BLaER1 treated with 17β-estradiol and CSF1 and Interleukin-3, amounts not matched to agents 10 nM and 100 nM (cell line): ENCODE results near the gene YIPF2.
"Not testable (repeated sequence)": the region's sequence is repeated elsewhere in the genome, so short reads cannot be mapped to it uniquely, and the experiment has no call there.

Source experiments
- H3K27ac ChIP-seq, 11 experiments: shearing (Covaris generic); formaldehyde crosslinking; 2 replicates each; pipeline ENCODE4 v1.8.1; 2022
- H3K27me3 ChIP-seq, 11 experiments: shearing (Covaris generic); formaldehyde crosslinking; 2 replicates each; pipeline ENCODE4 v1.8.1; 2022
- H3K36me3 ChIP-seq, 11 experiments: shearing (Covaris generic); formaldehyde crosslinking; 2 replicates each; pipeline ENCODE4 v1.8.1; 2022
- H3K4me1 ChIP-seq, 10 experiments: shearing (Covaris generic); formaldehyde crosslinking; 2 replicates each; pipeline ENCODE4 v1.8.1; 2022
- H3K4me2 ChIP-seq, 11 experiments: shearing (Covaris generic); formaldehyde crosslinking; 2 replicates each; pipeline ENCODE4 v1.8.1; 2022
- H3K4me3 ChIP-seq, 10 experiments: shearing (Covaris generic); formaldehyde crosslinking; 2 replicates each; pipeline ENCODE4 v1.8.1; 2022
- H3K9ac ChIP-seq, 11 experiments: shearing (Covaris generic); formaldehyde crosslinking; 2 replicates each; pipeline ENCODE4 v1.8.1; 2022
- H3K9me3 ChIP-seq, 11 experiments: shearing (Covaris generic); formaldehyde crosslinking; replicated peaks in 1 of 11; 2 replicates each; pipeline ENCODE4 v1.8.1; 2022
- H4K20me1 ChIP-seq, 11 experiments: shearing (Covaris generic); formaldehyde crosslinking; 2 replicates each; pipeline ENCODE4 v1.8.1; 2022
- Cebpa-rat ChIP-seq, 11 experiments: shearing (Covaris generic); IDR thresholded peaks; 2 replicates each; pipeline ENCODE4 v1.8.1; 2022

YIPF2 gene

GRCh38 chr19:10965398-10965797 is 37.0 kb upstream of the YIPF2 start:
- Histone ChIP-seq H4K20me1 (peaks cover 13 to 88% (median 83%) of the 10 kb centered on the region in 11 experiments; a peak in 21 of 22 replicates), H3K27ac (no peak overlapping the region), H3K4me1 (peaks cover 80 to 84% (median 83%) of the 10 kb centered on the region in 10 experiments), H3K9me3 (no peaks in the 10 kb centered on the region), H3K4me2 (peak overlapping the region; percentile 27 to 99 (median 91); a peak in 21 of 22 replicates), H3K36me3 (peaks cover 0 to 30% (median 15%) of the 10 kb centered on the region in 11 experiments; a peak in 13 of 22 replicates), H3K4me3 (no peak overlapping the region), H3K9ac (no peak overlapping the region), H3K27me3 (no peaks in the 10 kb centered on the region)
- TF ChIP-seq Cebpa-rat (IDR thresholded peaks at IDR 0.05), result no peak

- Histone ChIP-seq H4K20me1 (peaks cover 12 to 83% (median 79%) of the 10 kb centered on the region in 11 experiments; a peak in 21 of 22 replicates), H3K4me1 (peaks cover 78 to 83% (median 81%) of the 10 kb centered on the region in 10 experiments), H3K36me3 (peaks cover 0 to 30% (median 15%) of the 10 kb centered on the region in 11 experiments; a peak in 13 of 22 replicates), H3K27me3 (no peaks in the 10 kb centered on the region), H3K9me3 (no peaks in the 10 kb centered on the region), H3K27ac (no peak overlapping the region), H3K9ac (no peak overlapping the region), H3K4me3 (no peak overlapping the region), H3K4me2 (peak overlapping the region; percentile 27 to 99 (median 91))
- TF ChIP-seq Cebpa-rat (IDR thresholded peaks at IDR 0.05), result no peak
Measured at GRCh38 chr19:10964903-10965302, 36.5 kb upstream of the YIPF2 start.

- no peak overlapping the region for H3K27ac ChIP-seq
- peaks cover 0 to 30% (median 15%) of the 10 kb centered on the region in 11 experiments; a peak in 13 of 22 replicates for H3K36me3 ChIP-seq
- no peaks in the 10 kb centered on the region for H3K9me3 ChIP-seq
- H3K9ac ChIP-seq, result peak overlapping the region in 8 of 11 experiments; percentile 24 to 98 (median 95); a peak in 15 of 22 replicates
- peaks cover 8 to 72% (median 68%) of the 10 kb centered on the region in 11 experiments; a peak in 21 of 22 replicates for H4K20me1 ChIP-seq
- peak overlapping the region in 8 of 10 experiments; percentile 84 to 99 (median 93); a peak in 13 of 20 replicates for H3K4me3 ChIP-seq
- H3K4me2 ChIP-seq, result peak overlapping the region; percentile 75 to 99 (median 91)
- no peak for TF ChIP-seq Cebpa-rat (IDR thresholded peaks at IDR 0.05)
- no peaks in the 10 kb centered on the region for H3K27me3 ChIP-seq
- H3K4me1 ChIP-seq, result peaks cover 76 to 82% (median 79%) of the 10 kb centered on the region in 10 experiments
Measured at GRCh38 chr19:10963865-10964264, 35.4 kb upstream of the YIPF2 start.

- Histone ChIP-seq H3K4me1 (peaks cover 66 to 73% (median 69%) of the 10 kb centered on the region in 10 experiments), H4K20me1 (peaks cover 8 to 62% (median 58%) of the 10 kb centered on the region in 11 experiments; a peak in 21 of 22 replicates), H3K9me3 (no peaks in the 10 kb centered on the region), H3K4me3 (peak overlapping the region; percentile 77 to 99 (median 92)), H3K36me3 (peaks cover 0 to 30% (median 15%) of the 10 kb centered on the region in 11 experiments; a peak in 13 of 22 replicates), H3K27ac (peak overlapping the region in 9 of 11 experiments; percentile 87 to 97 (median 95); a peak in 16 of 22 replicates), H3K4me2 (peak overlapping the region; percentile 75 to 99 (median 91)), H3K9ac (peak overlapping the region; percentile 92 to 98 (median 95)), H3K27me3 (no peaks in the 10 kb centered on the region)
- no peak for TF ChIP-seq Cebpa-rat (IDR thresholded peaks at IDR 0.05)
Measured at GRCh38 chr19:10962863-10963262, 34.4 kb upstream of the YIPF2 start.

- Histone ChIP-seq H3K4me3 (peak overlapping the region; percentile 77 to 99 (median 92)), H3K9me3 (no peaks in the 10 kb centered on the region), H3K27me3 (no peaks in the 10 kb centered on the region), H3K4me1 (peaks cover 50 to 57% (median 54%) of the 10 kb centered on the region in 10 experiments), H3K9ac (peak overlapping the region; percentile 92 to 98 (median 95)), H4K20me1 (peaks cover 8 to 46% (median 42%) of the 10 kb centered on the region in 11 experiments; a peak in 21 of 22 replicates), H3K27ac (peak overlapping the region; percentile 85 to 97 (median 94)), H3K4me2 (peak overlapping the region; percentile 75 to 99 (median 91)), H3K36me3 (peaks cover 0 to 25% (median 15%) of the 10 kb centered on the region in 11 experiments; a peak in 13 of 22 replicates)
- TF ChIP-seq Cebpa-rat (IDR thresholded peaks at IDR 0.05), result no peak
Measured at GRCh38 chr19:10961073-10961860, 32.8 kb upstream of the YIPF2 start.

GRCh38 chr19:10960314-10961072 is 32.1 kb upstream of the YIPF2 start, which contains the start of gene SMARCA4:
Gene SMARCA4, plus strand, starts transcription at chr19:10961030. Its CDS starts 23,122 bp downstream, at chr19:10984152.
- Histone ChIP-seq H4K20me1 (peaks cover 8 to 39% (median 34%) of the 10 kb centered on the region in 11 experiments; a peak in 21 of 22 replicates), H3K27ac (peak within 1 kb of the TSS; percentile 87 to 97 (median 94)), H3K9ac (peak within 1 kb of the TSS; percentile 93 to 98 (median 95)), H3K4me2 (peak within 1 kb of the TSS; percentile 86 to 99 (median 95)), H3K9me3 (no peaks in the 10 kb centered on the region), H3K4me1 (peaks cover 44 to 49% (median 46%) of the 10 kb centered on the region in 10 experiments), H3K27me3 (no peaks in the 10 kb centered on the region), H3K36me3 (peaks cover 0 to 18% (median 11%) of the 10 kb centered on the region in 11 experiments; a peak in 13 of 22 replicates), H3K4me3 (peak within 1 kb of the TSS; percentile 77 to 99 (median 92))
- TF ChIP-seq Cebpa-rat (IDR thresholded peaks at IDR 0.05), result no peak

- H3K27ac ChIP-seq, result peak overlapping the region; percentile 87 to 97 (median 94); a peak in 20 of 22 replicates
- H3K36me3 ChIP-seq, H3K27me3 ChIP-seq, H3K9me3 ChIP-seq: not testable (repeated sequence)
- H3K9ac ChIP-seq, result peak overlapping the region; percentile 93 to 98 (median 95); a peak in 21 of 22 replicates
- H4K20me1 ChIP-seq, result peaks cover under 1 to 28% (median 24%) of the 10 kb centered on the region in 11 experiments; a peak in 20 of 22 replicates
- H3K4me2 ChIP-seq, result peak overlapping the region; percentile 79 to 97 (median 93)
- H3K4me1 ChIP-seq, result peaks cover 37 to 46% (median 42%) of the 10 kb centered on the region in 10 experiments
- peak overlapping the region; percentile 68 to 99 (median 88); a peak in 19 of 20 replicates for H3K4me3 ChIP-seq
Measured at GRCh38 chr19:10959277-10959968, 31.0 kb upstream of the YIPF2 start.

- Histone ChIP-seq H3K9me3 (no peaks in the 10 kb centered on the region), H3K36me3 (no peaks in the 10 kb centered on the region), H3K4me1 (peaks cover 15 to 36% (median 22%) of the 10 kb centered on the region in 10 experiments; a peak in 19 of 20 replicates), H3K4me2 (peak overlapping the region in 1 of 11 experiments; percentile 47; a peak in 2 of 22 replicates), H3K9ac (no peak overlapping the region), H3K27me3 (no peaks in the 10 kb centered on the region), H3K27ac (no peak overlapping the region), H3K4me3 (no peak overlapping the region), H4K20me1 (no peaks in the 10 kb centered on the region)
- TF ChIP-seq Cebpa-rat (IDR thresholded peaks at IDR 0.05), result no peak
Measured at GRCh38 chr19:10952809-10953208, 24.4 kb upstream of the YIPF2 start.
